ENCODE measurements around the gene RNU6-7.

DNA sequence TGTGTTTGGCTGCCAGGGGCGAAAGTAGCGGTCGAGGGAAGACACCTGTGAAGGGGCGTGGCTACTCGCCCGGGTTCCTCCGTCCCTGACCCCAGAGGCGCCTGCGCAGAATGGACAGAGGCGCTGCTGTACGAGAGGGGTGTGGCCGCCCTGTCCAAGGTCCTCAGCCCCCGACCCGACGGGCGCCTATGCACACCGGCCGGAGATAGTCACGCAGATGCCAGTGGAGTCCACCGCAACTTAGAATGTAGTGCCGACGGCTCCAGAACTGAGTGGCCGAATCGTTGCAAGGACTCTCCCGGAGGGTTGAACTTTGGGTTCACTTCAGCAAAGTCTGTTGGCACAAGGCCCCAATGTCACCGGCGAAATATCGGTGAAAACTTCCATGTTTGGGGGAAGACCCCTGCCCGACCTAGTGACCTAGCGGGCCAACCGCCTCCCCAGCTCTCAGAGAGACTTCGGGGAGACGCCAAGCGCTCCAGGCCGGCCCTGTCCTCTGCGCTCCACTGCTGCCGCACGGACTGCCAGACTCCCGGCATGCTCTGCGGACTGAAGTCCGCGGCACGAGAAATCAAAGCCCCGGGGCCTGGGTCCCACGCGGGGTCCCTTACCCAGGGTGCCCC, 541 bp upstream of the RNU6-7 start:
- TF ChIP-seq, protein P1, sequence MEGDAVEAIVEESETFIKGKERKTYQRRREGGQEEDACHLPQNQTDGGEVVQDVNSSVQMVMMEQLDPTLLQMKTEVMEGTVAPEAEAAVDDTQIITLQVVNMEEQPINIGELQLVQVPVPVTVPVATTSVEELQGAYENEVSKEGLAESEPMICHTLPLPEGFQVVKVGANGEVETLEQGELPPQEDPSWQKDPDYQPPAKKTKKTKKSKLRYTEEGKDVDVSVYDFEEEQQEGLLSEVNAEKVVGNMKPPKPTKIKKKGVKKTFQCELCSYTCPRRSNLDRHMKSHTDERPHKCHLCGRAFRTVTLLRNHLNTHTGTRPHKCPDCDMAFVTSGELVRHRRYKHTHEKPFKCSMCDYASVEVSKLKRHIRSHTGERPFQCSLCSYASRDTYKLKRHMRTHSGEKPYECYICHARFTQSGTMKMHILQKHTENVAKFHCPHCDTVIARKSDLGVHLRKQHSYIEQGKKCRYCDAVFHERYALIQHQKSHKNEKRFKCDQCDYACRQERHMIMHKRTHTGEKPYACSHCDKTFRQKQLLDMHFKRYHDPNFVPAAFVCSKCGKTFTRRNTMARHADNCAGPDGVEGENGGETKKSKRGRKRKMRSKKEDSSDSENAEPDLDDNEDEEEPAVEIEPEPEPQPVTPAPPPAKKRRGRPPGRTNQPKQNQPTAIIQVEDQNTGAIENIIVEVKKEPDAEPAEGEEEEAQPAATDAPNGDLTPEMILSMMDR (IDR thresholded peaks at IDR 0.05; ENCODE audit: extremely low read depth in 1 of 2, insufficient read depth in 1 of 2, low read depth in 1 of 2, low read length in 2 of 2), result no peak
- TF ChIP-seq JUN (IDR thresholded peaks at IDR 0.05; ENCODE audit: borderline replicate concordance, insufficient read depth, insufficient read length, low read depth) (no peak), MYC (IDR thresholded peaks at IDR 0.05; ENCODE audit: low read depth, low read length) (no peak), EZH2 (IDR thresholded peaks at IDR 0.05; ENCODE audit: borderline replicate concordance, low read depth, low read length, severe bottlenecking) (no peak), POLR2AphosphoS5 (IDR thresholded peaks at IDR 0.05; ENCODE audit: insufficient read depth, low read depth, low read length) (no peak)

Data from endothelial cell of umbilical vein (primary cell).